ENCODE data around the gene KCNG1. TPM values are rescaled to one million over a fixed set of nuclear protein-coding genes. Genes with fewer than 3 reads are reported as not detected.

The KCNG1 gene
- total and polyA plus RNA-seq, 2 of the 8 experiments (the other 6 are each of a cell fraction or from before 2014, with no cell fraction given), result 16.0 to 18.0 TPM

DNA sequence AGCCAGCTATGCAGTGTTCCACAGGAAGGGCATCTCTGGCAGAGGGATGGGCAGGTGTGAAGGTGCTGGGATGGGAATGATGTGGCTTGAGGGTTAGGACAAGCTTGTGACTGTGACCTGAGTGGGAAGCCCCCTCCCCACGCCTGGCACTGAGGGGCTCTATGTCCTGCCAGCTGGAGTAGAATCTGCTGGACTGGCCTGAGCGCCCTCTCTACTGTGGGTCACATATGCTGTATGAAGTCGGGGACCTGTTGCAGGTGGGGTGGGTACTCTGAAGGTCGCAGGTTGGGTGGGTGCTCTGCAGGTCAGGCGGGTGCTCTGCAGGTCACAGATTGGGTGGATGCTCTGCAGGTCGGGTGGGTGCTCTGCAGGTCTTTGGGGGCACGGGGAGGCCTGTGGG is 20.3 kb downstream of the KCNG1 start:
- Histone ChIP-seq H2AFZ (ENCODE audit: low read length) (no peak overlapping the region), H2BK15ac (ENCODE audit: low read length) (no peak overlapping the region), H3K79me2 (ENCODE audit: control insufficient read depth in 1 of 2, insufficient read depth in 2 of 2, low read length in 2 of 2) (no peaks in the 10 kb centered on the region), H3K23me2 (ENCODE audit: low read depth, low read length) (no peaks in the 10 kb centered on the region), H3K18ac (ENCODE audit: extremely low read depth, low read length) (no peak overlapping the region), H3K4ac (replicated peaks; ENCODE audit: insufficient read length, low read depth, low read length) (no peak overlapping the region), H3K4me1 (replicated peaks in 1 of 4; ENCODE audit: control insufficient read depth in 3 of 4, insufficient read depth in 4 of 4, low read length in 3 of 4) (no peaks in the 10 kb centered on the region), H2BK12ac (ENCODE audit: low read depth, low read length) (no peak overlapping the region), H2BK5ac (ENCODE audit: low read depth, low read length) (no peak overlapping the region), H2AK5ac (ENCODE audit: low read depth, low read length) (no peak overlapping the region), H4K5ac (ENCODE audit: insufficient read length, low read depth, low read length) (no peak overlapping the region), H3K9me3 (ENCODE audit: insufficient read depth in 2 of 2, low read depth in 1 of 2, low read length in 1 of 2) (no peaks in the 10 kb centered on the region), H4K20me1 (replicated peaks in 1 of 2; ENCODE audit: control insufficient read depth in 1 of 2, insufficient read depth in 2 of 2, low read length in 2 of 2) (no peaks in the 10 kb centered on the region), H3K79me1 (ENCODE audit: low read depth, low read length) (no peaks in the 10 kb centered on the region), H3K27ac (ENCODE audit: low read depth, low read length) (no peak overlapping the region), H4K91ac (replicated peaks; ENCODE audit: insufficient read length, low read length) (no peak overlapping the region), H4K8ac (ENCODE audit: extremely low read depth, insufficient read depth, low read length) (peak overlapping the region; percentile 38; the same call in 1 of the 2 replicates), H3K4me2 (ENCODE audit: insufficient read depth in 1 of 2, low read depth in 2 of 2, low read length in 2 of 2) (no peak overlapping the region), H3K9ac (replicated peaks in 1 of 4; ENCODE audit: extremely low read depth in 1 of 4, low read depth in 3 of 4, low read length in 3 of 4) (no peak overlapping the region), H2BK20ac (ENCODE audit: low read length) (no peak overlapping the region), H3K14ac (ENCODE audit: insufficient read length) (no peak overlapping the region), H3K4me3 (ENCODE audit: extremely low read depth in 1 of 4, insufficient read depth in 2 of 4, low read depth in 3 of 4, low read length in 4 of 4) (no peak overlapping the region), H3K27me3 (replicated peaks in 1 of 4; ENCODE audit: control insufficient read depth in 3 of 4, extremely low read depth in 1 of 4, insufficient read depth in 3 of 4, low read length in 3 of 4) (no peaks in the 10 kb centered on the region; a peak in 1 of 7 replicates), H2BK120ac (replicated peaks; ENCODE audit: low read depth, low read length) (no peak overlapping the region), H3K56ac (replicated peaks; ENCODE audit: insufficient read length, low read depth, low read length) (no peak overlapping the region), H3K23ac (ENCODE audit: insufficient read length) (no peak overlapping the region), H3K36me3 (ENCODE audit: control insufficient read depth in 2 of 4, insufficient read depth in 4 of 4, low read length in 3 of 4) (no peaks in the 10 kb centered on the region; a peak in 1 of 8 replicates)
- FAIRE-seq, result no peak
- POLR2A ChIA-PET (ENCODE audit: partially characterized antibody), result interaction anchor here (0.8 to 0.9 kb wide), 2 partner anchors 13 to 25 kb away, joined by 3 read pairs; no protein-coding TSS in a partner anchor
- DNase-seq (ENCODE audit: low read depth in 1 of 2, low spot score in 2 of 2), result no peak
- WGBS, 2 experiments (ENCODE audit: extremely low coverage in 1 of 2, insufficient coverage in 1 of 2, insufficient read length in 1 of 2, insufficient replicate concordance in 2 of 2, low coverage in 1 of 2, low lambda C conversion rate in 2 of 2, missing lambda C conversion rate in 1 of 2), result 91% methylated on average over 7 of the region's 7 CpGs; no CpG with 5 or more reads in 1 of the 2 experiments
- CTCF ChIA-PET (ENCODE audit: partially characterized antibody), result interaction anchor here (0.8 to 2.3 kb wide), 4 partner anchors 10 to 15 kb away, joined by 3 to 10 read pairs (median 4); no protein-coding TSS in a partner anchor
- TF ChIP-seq TAF1 (IDR thresholded peaks at IDR 0.05; ENCODE audit: low read depth, low read length) (no peak), ATF3 (IDR thresholded peaks at IDR 0.05; ENCODE audit: insufficient read depth, low read depth, low read length) (no peak), NANOG (IDR thresholded peaks at IDR 0.05; ENCODE audit: insufficient read depth, low read depth, low read length, poor library complexity, severe bottlenecking) (no peak), FOSL1 (IDR thresholded peaks at IDR 0.05; ENCODE audit: insufficient read depth, low read depth, low read length) (no peak), POU5F1 (IDR thresholded peaks at IDR 0.05; ENCODE audit: low read depth, low read length) (no peak)

Data from H1 (cell line).